IPS-18c (cell line): ENCODE measurements around the gene DMTF1.

ENCODE experiments used
- H3K4me3 ChIP-seq: 2 replicates; pipeline ENCODE4 v1.7.0; 2013; ENCODE audit warnings: low read depth, mild to moderate bottlenecking, low read length, moderate library complexity; ENCODE audit not compliant: insufficient read depth
- H3K9me3 ChIP-seq: one replicate; pipeline ENCODE4 v1.6.1; 2013; ENCODE audit warnings: mild to moderate bottlenecking, low read length, moderate library complexity; ENCODE audit not compliant: control insufficient read depth, insufficient read depth

The DMTF1 gene

DNA sequence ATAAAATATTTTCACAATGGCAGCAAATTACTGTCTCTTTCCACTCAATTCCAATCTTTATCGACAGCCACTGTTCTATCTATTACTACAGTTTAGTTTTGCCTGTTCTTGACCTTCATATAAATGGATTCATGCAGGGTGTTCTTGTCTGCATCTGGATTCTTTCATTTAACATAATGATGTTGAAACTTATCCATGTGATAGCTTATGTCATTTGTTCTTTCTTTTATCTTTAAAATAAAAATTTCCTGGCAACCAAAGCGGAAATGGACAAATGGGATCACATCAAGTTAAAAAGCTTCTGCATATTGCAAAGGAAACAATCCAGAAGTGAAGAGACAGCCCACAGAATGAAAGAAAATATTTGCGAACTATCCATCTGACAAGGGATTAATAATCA lies 20.5 kb upstream of the DMTF1 start:
- no peaks in the 10 kb centered on the region for H3K9me3 ChIP-seq
- H3K4me3 ChIP-seq = no peak overlapping the region

DNA sequence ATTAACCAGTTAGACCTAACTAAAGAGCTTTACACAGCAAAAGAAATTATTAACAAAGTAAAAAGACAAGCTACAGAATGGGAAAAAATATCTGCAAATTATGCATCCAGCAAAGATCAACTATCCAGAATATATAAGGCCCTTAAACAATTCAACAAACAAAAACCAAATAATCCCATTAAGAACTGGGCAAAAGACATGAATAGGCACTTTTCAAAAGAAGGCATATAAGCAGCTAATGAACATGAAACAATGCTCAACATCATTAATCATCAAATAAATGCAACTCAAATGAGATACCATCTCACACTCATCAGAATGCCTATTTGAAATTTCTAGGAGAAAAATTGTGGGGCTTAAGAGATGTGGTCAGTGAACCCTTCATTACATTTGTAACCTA lies 15.0 kb upstream of the DMTF1 start:
- Histone ChIP-seq H3K4me3 (no peak overlapping the region), H3K9me3 (no peaks in the 10 kb centered on the region)

DNA sequence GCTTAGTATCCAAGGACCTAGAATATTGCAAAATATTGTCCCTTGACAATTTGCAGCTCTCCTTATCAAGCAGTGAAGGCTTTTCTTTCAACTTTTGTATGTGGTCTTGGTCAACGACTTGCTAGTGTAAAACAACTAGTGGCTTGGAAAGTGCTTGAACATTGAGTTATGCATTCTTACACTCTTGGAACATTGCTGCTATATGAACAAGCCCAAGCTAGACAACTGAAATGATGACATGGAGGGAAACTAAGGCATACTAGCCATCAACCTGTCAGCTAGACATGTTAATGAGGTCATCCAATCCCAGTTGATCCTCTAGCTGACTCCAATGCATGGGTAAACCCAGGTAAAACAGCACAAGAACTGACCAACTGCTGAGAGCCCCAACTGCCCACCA lies 12.7 kb upstream of the DMTF1 start:
- Histone ChIP-seq H3K9me3 (no peaks in the 10 kb centered on the region), H3K4me3 (no peak overlapping the region)

DNA sequence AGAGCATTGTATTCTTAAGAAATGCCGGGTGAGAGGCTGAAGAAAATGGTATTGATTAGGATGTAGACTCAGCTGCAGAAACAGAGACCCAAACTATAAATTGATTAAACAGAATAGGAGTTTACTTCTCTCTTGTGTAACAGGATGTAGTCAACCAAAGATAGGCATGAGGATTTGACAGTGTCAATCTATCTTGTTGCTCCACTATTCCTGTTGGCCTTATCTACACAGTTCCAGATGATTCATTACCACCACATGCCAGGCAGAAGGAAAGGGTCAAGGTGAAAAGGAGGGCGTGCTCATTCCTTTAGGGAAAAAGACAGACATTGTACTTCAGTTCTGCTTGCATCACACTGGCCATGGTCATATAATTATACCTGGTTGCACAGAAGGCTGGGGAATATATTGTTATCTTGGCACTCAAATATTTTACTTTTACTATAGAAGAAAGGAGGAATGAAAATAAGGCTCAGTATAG lies 11.9 kb upstream of the DMTF1 start:
- Histone ChIP-seq H3K9me3 (no peaks in the 10 kb centered on the region), H3K4me3 (no peak overlapping the region)

DNA sequence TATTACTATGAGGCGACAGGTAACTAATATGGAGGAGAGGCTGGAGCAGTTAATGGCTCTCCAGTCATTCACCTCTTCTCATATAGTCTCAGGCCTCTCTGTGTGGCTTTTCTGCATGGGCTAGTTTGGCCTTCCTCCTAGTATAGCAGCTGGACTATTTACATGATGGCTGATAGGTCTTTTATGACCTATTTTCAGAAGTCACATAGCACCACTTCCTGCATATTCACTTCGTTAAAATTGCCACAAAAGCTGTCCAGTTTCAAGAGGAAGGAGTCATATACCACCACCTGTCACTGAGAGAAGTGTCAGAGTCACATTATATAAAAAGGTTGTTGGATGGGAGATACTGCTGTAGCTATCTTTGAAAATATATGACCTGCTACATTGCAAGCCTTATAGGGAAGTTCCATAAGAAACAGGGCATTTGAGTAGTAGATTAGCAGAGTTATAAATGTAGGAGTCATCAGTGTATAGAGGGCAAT lies 8.0 kb upstream of the DMTF1 start:
- Histone ChIP-seq H3K9me3 (no peaks in the 10 kb centered on the region), H3K4me3 (no peak overlapping the region)

DNA sequence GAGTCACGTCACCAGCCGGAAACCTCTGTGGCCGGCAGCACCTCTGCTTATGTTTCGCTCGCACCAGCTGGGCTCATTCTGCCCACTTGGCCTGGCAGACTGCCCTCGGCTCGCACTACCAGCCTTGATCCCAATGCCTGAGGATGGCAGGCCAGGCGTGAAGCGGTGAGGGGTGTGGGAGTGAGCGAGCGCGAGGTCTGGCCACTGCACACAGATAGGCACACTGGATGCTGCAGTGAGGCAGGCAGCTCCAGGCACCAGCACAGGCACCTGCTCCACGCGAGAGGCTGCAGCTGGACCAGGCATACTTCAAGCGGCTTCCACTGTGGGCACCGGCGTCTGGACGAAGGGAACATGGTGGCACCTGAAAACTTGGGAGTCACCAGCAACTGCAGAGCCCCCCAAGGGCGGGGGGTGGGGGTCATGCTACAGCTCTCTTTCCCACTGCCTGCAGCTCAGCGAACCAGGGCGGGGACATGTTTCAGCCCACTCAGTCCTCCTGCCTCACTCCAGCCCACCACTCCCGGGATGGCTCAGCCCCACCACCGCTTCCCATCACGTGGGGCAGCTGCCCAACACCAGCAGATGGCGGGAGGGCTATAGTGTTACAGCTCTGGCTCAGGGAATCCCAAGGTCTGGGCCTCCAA lies 5.4 kb upstream of the DMTF1 start:
- no peaks in the 10 kb centered on the region for H3K9me3 ChIP-seq
- no peak overlapping the region for H3K4me3 ChIP-seq

DNA sequence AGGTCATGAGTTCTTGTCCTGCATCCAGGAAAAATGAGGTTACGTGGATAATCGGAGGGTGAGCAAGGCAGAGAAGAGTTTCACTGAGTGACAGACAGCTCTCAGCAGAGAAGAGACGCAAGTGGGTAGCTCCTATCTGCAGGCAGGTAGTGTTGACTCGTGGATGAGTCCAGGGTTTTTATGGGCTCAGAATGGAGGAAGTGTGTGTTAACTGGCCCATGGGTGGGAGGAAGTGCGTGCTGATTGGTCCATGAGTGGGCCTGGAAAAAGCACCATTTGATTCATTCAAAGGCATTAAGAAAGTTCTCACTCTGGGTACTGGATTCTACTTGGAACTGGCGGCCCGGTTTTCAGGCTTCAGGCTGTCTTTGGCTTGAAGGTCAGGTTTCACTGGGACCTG lies 4.8 kb upstream of the DMTF1 start:
- H3K4me3 ChIP-seq = no peak overlapping the region
- H3K9me3 ChIP-seq = no peaks in the 10 kb centered on the region

DNA sequence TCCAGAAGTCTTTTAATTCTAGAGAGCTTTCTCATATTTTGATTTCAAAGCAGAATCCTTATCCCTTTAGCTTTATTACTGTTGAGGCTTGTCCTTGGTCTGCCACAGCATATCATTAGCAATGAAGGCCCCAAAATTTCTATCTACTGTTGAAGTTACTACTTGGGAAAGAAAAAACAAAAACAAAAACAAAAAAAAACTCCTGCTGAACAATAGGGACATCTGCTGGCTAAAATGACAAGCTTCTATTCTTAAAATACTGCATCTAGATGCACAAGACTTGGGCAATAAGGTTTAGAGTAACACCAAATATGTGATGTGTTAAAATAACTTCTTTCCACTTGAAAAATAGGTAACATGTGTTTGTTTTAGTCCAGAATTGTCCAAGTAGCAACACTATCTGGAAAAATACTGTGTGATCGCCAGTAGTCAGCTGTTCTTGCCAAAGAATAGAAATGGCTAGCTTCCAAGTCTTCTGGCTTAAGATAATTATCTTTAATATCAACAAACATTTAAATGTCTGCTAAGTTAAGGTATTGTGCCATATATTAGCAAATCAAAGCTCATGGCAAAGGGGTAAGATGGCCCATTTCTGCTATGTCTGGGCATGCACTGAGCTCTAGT lies 3.8 kb upstream of the DMTF1 start:
- no peak overlapping the region for H3K4me3 ChIP-seq
- H3K9me3 ChIP-seq = no peaks in the 10 kb centered on the region

DNA sequence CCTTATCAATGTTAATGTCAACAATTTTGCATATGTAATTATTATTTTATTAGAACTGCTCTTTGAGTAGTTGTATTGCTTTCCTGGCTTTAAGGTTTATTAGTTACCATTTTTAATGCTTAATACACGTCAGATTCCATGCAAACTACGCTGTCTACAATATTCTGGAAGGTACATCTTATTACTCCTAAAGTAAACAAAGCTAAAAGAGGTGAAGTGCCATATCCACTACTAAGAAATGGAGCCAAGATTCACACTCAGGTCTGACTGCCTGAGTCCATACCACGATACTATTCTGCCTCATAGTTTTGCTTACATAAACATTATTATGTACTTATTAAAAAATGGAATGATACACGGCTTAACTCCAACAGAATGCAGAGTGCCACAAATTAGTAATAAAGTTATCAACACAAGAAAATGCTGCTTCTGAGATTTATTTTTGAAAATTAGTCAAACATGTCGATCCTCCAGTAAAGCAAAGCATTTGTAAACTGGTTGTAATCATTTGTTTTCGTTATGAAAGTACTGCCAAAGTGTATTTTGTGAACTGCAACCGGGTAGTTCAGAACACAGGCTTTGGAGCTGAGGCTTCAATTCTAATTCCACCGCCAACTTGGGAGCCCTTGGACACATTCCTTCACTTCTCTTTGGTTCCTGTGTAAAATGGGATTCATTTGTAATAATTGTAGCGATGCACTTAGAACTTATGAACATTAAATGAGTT lies 1.1 kb upstream of the DMTF1 start:
- Histone ChIP-seq H3K9me3 (no peaks in the 10 kb centered on the region), H3K4me3 (peak overlapping the region; percentile 98; the same call in 1 of the 2 replicates)

DNA sequence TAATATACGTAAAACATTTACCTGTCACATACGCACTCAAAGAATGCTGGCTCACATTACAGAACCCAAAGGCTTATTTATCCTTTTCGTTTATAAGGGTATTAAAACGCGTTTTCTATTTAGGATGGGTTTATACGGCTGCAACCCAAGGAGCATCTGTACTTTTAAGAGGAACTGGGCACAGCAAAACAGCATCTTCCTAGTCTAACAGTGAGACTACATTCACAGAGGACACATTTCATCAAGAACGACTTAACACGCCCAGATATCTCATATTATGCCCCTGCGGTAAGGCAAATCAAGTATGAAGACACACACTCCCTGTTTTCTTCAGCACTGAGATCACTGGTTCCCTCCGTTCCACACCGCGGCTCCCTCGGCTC lies 533 bp upstream of the DMTF1 start:
- Histone ChIP-seq H3K9me3 (no peaks in the 10 kb centered on the region), H3K4me3 (peak overlapping the region; percentile 98)

DNA sequence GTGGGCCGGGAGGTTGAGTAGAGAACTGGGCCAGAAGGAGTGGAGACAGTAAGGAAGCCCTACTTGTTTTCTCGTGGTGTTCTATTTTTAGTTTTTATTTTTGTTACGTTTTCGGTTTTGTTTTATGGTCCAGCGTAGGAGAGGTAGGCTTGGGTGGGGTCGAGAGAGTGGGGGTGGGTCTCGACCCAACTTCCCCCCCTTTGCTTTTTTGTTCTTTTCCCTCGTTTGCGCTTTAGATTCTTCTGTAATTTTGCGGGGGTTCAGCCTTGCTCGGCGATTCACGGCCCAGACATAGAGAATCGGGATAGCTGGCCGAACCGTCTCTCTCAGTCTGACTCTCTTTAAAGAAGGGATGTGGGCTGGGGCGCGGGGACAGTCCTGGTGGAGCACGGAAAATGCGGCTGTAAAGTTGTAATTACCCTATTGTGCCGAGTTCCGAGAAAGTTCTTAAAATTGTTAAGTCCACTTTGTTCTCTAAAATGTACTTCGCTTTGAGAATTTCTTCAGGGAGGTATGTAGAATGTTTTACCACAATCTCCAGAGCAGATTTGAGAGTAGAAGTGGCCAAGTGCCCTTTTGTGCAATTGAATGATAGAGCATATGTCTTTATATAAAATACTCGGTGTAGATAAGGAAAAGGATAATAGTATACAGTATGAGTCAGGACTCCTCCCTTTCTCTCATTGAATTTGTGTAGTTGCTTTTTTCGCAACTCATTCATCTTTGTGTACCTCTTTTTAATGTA lies 816 bp downstream of the DMTF1 start:
- peak overlapping the region; percentile 98 for H3K4me3 ChIP-seq
- H3K9me3 ChIP-seq = no peaks in the 10 kb centered on the region

DNA sequence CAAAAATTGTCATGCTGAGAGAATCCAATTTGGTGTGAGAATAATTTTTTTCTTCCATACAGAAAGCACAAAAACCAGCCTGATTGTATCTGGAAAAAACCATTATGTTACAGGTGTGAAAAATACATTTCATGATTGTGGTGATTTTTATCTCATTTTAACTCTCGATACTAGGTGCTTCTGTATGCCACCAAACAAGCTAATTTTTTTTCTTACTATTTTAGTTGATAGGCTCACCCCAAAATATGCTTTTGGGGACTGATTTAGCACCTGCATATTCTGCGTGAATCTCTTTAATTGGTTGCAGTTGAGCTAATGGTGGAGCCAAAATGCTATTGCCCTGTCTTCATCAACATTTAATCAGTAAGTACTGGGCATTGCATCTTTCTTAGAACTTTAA lies 1.9 kb downstream of the DMTF1 start:
- Histone ChIP-seq H3K9me3 (no peaks in the 10 kb centered on the region), H3K4me3 (peak overlapping the region; percentile 98; the same call in 1 of the 2 replicates)

DNA sequence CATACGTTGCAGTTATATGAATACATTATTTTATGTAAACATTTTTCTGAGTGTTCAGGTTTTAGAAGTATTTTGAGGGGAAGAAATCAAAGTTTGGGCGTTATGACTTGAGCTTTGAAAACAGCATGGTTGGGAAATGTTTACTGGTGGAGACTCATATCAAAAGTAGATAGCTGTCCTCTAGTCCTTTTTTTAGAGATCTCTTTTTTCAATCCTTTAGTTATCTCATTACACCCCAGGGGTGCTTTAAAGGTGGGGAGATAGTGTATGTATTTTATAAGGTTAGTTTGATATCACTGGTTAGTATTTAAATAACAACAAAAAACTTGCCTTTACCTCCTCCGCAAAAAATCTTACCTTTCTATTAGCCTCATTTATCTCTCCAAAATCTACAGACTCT lies 2.3 kb downstream of the DMTF1 start:
- Histone ChIP-seq H3K9me3 (no peaks in the 10 kb centered on the region), H3K4me3 (peak overlapping the region; percentile 98; the same call in 1 of the 2 replicates)

DNA sequence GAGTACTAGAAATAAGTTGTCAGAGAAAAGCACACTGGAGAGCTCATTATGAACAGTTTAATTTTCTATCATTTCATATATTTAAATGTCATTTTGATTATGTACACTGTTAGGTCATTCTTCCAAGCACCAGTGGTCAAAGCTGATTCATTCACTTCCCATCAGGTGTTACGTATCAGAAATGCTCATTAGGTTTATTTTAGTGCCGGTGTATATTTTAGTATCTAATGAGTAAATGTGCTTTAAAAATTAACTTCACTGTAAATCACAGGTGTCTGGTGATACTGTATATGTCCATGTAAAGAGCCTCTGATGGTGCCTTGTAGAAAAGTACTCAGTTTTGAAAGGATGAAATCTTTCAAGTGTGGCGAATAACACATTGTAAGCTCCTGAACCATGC lies 3.5 kb downstream of the DMTF1 start:
- Histone ChIP-seq H3K9me3 (no peaks in the 10 kb centered on the region), H3K4me3 (no peak overlapping the region)

DNA sequence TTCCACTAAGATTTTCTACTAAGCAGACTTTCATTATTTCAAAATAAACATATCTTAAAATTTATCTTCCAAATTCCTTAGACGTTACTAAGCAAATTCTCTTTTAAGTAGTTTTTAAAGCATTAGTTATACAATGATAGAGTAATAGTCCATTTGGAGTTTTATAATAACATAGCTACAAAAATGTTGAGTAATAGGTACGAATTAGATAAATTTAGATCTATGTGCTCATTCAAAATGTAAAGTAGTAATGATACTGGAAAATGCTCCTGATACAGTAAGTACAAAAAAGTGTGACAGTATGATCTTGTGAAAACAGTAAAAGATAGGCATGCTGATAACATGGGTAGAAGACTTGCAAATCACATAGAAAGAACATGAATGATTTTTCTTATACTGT lies 4.5 kb downstream of the DMTF1 start:
- Histone ChIP-seq H3K4me3 (no peak overlapping the region), H3K9me3 (no peaks in the 10 kb centered on the region)

DNA sequence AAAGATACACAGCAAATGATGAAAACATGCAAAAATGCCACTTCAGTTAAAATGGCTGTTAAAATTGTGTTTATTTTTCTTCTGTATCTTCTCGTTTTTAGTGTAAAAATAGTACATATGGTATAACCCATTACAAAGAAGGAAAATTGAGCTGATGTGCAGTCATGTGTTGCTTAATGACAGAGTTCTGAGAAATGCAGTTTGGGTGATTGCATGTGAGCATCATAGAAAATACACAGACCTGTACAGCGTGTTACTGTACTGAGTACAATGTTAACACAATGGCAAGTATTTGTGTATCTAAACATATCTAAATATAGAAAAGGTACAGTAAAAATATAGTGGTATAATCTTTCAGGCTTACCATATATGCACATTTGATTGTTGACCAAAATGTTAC lies 7.3 kb downstream of the DMTF1 start:
- Histone ChIP-seq H3K4me3 (no peak overlapping the region), H3K9me3 (no peaks in the 10 kb centered on the region)

DNA sequence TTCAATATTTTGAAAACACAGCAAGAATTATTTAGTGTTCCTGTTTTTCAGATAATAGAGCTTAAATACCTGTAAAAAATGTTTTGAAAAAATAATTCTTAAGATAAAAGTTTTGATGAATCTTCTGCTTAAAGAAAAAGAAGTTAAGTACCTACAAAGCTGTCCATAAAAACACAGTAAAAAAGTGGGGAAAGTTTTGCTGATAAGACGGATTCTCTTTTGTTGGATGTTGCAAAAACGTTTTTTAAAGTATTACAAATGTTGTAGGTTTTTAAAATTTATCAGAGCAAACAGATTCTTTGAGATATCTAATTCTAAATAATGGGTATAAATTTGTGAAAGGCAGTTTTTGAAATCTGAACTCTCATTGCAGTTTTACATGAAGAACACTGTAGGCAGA lies 12.2 kb downstream of the DMTF1 start:
- Histone ChIP-seq H3K4me3 (no peak overlapping the region), H3K9me3 (no peaks in the 10 kb centered on the region)

DNA sequence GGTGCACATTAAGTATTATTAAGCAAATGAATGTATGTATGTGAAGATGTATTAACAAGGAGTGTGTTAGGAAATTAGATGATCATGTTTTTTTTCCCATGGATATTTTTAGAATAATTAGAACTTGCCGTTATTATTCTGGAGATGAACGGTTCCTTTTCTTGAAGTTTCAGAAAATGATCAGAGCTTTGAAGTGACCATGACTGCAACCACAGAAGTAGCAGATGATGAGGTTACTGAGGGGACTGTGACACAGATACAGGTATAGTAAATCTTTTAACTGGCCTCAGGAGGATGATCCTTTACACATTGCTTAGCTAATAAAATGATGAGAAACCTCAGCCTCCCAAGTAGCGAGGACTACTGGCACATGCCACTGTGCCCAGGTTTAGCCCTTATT lies 18.6 kb downstream of the DMTF1 start:
- Histone ChIP-seq H3K9me3 (no peaks in the 10 kb centered on the region), H3K4me3 (no peak overlapping the region)
